GM21737 (cell line): ENCODE data around the gene ETV3L.
"Not testable (repeated sequence)": the region's sequence is repeated elsewhere in the genome, so short reads cannot be mapped to it uniquely, and the experiment has no call there.

Source experiments
- ATAC-seq: cut with Tn5 transposase; IDR thresholded peaks from one replicate; pipeline ENCODE4 v1.9.1; 2021; ENCODE audit warnings: mild to moderate bottlenecking, moderate library complexity; ENCODE audit not compliant: unreplicated experiment

ETV3L gene

DNA sequence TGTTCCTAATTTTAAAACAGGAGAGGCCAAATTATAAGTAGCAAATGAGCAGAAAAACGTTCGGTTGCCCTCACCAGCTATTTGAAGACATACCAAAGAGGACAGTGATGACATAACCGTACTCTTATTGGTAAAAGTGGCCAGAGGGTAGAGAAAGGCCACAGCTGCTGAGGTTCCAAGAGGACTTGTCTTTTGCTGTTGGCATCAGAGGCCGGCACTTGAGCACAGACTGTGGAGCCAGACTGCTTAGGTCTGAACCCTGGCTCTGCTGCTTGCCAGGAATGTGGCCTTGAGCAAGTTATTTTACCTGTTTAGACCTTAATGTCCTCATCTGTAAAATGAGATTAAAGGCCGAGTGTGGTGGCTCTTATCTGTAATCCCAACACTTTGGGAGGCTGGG lies 14.9 kb downstream of the ETV3L start:
- ATAC-seq = no peak

DNA sequence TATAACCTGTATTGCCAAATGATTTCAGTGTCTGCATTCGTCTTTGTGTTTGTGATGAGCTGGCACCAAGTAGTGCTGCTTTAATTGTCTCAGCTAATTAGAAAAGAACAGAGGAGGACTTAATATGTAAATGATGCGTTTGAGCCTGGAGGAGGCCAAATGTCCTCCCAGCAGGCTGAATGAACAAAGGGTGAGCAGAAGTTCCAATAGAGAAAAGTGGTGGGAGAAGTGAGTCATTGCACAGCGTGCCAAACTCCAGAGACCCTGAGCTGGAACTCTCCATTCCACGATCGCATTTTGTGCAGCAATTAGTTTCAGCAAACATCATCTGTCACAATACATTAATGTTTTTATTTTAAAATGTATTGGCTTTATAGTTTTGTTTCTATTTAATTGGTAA lies 17.9 kb downstream of the ETV3L start:
- ATAC-seq = no peak

DNA sequence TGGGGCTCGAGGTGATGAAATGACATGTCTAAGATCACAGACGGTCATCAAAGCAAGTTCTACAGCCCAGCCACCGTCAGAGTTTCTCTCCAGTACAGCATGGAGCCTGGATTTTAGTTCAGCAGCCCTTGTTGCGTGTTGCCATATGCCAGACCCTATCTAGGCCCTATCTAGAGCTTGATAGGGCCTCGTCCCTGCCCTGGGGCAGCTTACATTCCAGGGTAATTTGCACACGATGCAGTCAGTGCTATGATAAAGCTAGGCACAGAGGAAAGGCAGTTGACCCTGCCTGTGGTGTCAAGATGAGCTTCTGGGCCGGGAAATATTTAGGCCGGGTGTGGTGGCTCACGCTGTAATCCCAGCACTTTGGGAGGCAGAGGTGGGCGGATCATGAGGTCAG lies 18.9 kb downstream of the ETV3L start:
- ATAC-seq = no peak

- no peak for ATAC-seq
Measured at GRCh38 chr1:157077394-157077793, 22.2 kb downstream of the ETV3L start.

- ATAC-seq = no peak
Measured at GRCh38 chr1:157073944-157074685, 25.5 kb downstream of the ETV3L start.

DNA sequence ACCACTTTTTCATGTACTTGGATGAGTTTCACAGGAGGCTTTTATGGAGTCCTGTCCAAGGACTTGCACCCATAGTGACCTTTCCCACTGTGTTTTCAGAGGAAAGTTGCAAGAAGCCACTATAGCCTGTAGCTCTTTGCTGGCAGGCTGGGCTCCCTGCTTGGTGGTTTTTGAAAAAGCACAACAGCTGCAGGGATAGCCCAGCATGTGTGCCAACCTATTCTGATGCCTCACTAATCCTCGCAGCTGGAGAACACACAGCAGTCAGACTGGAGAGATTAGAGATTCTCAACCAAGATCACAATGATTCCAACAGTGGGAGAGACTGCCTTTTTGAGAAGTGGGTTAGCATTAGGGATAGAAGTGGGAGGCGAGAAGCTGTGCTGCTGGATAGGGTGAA lies 30.0 kb downstream of the ETV3L start:
- ATAC-seq = no peak

- not testable (repeated sequence) for ATAC-seq
Measured at GRCh38 chr1:157059241-157059640, 40.4 kb downstream of the ETV3L start.

GRCh38 chr1:157056269-157056668 lies 43.3 kb downstream of the ETV3L start:
- ATAC-seq = no peak

- not testable (repeated sequence) for ATAC-seq
Measured at GRCh38 chr1:157055729-157056128, 43.9 kb downstream of the ETV3L start.

DNA sequence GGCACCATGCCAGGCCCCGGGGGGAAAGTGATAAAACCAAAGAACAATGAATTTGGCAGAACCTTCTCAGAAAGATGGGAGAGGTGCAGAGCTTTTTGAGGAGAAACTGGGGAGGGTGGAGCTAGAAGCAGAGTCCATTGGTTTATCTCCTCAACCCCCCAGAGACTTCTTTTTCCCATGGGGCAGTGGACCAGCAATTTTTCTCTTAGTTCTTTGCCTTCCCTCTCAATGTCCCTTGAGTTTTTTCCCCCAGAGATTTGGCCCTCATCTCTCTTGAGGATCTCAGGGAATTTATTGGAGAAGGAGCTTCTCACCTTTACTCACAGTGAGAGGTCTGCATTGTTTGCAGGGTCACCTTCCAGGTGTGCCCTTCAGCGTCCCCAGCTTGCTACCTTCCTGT lies 48.8 kb downstream of the ETV3L start:
- ATAC-seq = no peak

DNA sequence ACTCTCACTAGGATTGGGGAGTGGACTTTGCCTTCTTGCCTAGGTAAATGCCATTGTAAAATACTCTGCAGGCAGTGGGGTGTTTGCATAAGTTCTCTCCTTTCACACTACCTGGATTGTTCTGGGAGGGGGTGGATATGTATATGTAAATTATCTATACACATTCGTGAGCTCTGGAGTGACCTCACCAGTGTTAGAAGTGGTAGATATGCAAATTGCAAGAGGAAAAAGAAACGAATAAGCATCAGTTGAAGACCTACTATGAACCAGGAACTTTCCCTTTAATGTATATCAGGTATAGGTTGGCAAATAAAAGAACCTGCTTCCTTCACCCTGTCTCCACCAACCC lies 52.6 kb downstream of the ETV3L start:
- no peak for ATAC-seq

DNA sequence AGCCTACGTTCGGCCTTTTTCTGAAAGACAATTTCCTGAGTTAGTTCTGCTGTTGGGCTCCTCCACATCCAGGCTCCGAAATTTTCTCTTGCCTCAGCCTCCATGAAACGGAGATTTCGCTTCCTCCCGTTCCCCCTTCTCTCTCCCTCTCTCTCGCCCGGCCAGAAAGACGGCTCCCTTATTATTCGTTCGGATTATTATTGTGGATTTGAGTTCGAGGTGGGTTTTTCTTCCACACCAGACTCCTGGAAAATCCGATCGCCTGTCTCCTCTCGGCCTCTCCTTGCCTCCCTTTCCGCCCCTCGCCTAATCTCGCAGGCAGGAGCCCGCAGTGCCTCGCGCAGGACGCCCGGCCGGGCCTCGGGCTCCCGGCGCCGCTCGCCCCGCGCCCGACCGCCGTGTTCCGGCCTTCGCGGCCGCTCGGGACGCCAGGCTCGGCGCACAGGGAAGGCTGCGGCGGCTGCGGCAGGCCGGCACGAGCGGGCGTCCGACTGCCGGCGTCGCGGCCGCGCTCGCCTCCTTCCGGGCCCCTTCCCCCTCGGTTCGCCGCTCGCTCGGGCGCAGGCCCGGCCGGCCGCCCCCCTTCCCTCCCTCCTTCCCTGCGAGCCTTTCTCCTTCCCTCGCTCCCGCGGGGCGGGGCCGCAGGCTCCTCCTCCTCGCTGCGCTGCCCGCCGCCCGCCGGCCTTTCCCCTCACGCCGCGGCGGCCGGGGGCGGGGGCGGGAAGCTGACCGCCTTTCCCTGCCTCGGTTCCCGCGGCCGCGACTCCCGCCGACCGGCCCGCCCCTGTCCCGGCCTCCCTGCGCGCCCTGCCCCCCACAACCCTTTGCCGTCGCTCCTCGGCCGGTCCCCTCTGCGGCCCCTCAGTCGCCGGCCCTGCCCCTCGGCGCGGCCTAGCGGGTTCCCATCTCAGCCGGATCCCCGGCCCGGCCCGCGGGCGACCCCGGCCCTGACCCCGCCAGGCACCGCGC lies 54.1 kb downstream of the ETV3L start, which contains the start of gene ARHGEF11:
Gene ARHGEF11 (minus strand): TSS at position 493 of the 969 bp plus-strand sequence. CDS start 1,412 bp downstream, outside the sequence.
- ATAC-seq = no peak

DNA sequence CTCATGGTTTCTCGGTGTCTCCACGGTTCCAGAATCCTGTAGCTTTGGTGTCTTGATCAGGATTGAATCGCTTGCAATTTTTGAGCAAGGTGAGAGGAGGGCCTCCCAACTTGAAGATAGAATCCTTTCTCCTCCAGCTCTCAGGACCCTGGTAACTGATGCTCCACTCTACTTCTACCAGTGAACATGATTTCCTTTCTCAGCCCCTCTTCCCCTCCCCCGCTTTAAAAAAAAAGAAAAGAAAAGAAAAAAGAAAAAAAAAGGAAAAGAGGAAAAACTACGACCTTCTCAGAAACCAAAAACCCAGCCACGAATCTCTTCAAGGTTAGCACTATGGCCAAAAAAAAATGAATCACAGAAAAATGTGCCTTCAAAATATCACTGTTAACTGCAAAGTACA lies 55.3 kb downstream of the ETV3L start:
- ATAC-seq = no peak

GRCh38 chr1:157043685-157044084 lies 55.9 kb downstream of the ETV3L start:
- no peak for ATAC-seq

DNA sequence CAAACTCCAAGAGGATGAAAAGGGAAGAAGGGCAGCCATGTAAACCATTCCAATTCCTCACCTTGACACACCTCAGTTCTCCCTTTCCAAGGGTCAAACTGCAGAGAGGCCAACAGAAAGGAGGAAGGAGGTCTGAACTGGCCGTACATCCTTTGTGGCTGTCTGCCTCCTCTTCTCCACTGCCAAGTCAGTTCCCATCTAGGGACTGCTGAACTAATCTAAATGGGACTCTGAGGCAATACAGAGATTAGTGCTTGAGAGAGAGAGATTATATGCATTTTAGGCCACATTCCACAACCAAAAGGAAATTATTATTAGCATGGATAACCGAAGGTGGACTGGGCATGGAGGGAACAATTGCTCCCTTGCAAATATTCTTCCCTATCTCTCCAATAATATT lies 56.8 kb downstream of the ETV3L start:
- ATAC-seq = no peak
